Non-pigmented ciliary epithelial cell (primary cell): ENCODE results near the gene LFNG.
"Not testable (repeated sequence)": the region's sequence is repeated elsewhere in the genome, so short reads cannot be mapped to it uniquely, and the experiment has no call there.

Source experiments
- DNase-seq: peaks from one replicate; pipeline ENCODE4 v3.0.0-alpha.2; 2010; ENCODE audit warnings: low read depth

LFNG gene

GRCh38 chr7:2530071-2530987 is 10.8 kb downstream of the LFNG start:
- DNase-seq = no peak

- not testable (repeated sequence) for DNase-seq
Measured at GRCh38 chr7:2530994-2531795, 11.6 kb downstream of the LFNG start.

- not testable (repeated sequence) for DNase-seq
Measured at GRCh38 chr7:2531796-2532110, 12.2 kb downstream of the LFNG start.

GRCh38 chr7:2532199-2532772 is 12.7 kb downstream of the LFNG start:
- not testable (repeated sequence) for DNase-seq

GRCh38 chr7:2532816-2533215 is 13.2 kb downstream of the LFNG start:
- DNase-seq = not testable (repeated sequence)

GRCh38 chr7:2533566-2533965 is 14.0 kb downstream of the LFNG start:
- not testable (repeated sequence) for DNase-seq

GRCh38 chr7:2534214-2534613 is 14.6 kb downstream of the LFNG start:
- not testable (repeated sequence) for DNase-seq

GRCh38 chr7:2535872-2536627 is 16.5 kb downstream of the LFNG start:
- not testable (repeated sequence) for DNase-seq

- DNase-seq = no peak
Measured at GRCh38 chr7:2537981-2538851, 18.6 kb downstream of the LFNG start.

- no peak for DNase-seq
Measured at GRCh38 chr7:2539031-2539911, 19.7 kb downstream of the LFNG start.

GRCh38 chr7:2540133-2540532 is 20.6 kb downstream of the LFNG start:
- no peak for DNase-seq

- no peak for DNase-seq
Measured at GRCh38 chr7:2540641-2541051, 21.1 kb downstream of the LFNG start.

GRCh38 chr7:2541291-2542010 is 21.9 kb downstream of the LFNG start:
- no peak for DNase-seq

GRCh38 chr7:2542011-2542915 is 22.7 kb downstream of the LFNG start:
- DNase-seq = no peak

GRCh38 chr7:2542916-2543871 is 23.6 kb downstream of the LFNG start:
- DNase-seq = no peak

GRCh38 chr7:2544541-2545188 is 25.1 kb downstream of the LFNG start:
- DNase-seq = no peak
